SU-DHL-6 (cell line): ENCODE results near the gene FEN1.
A peak's percentile ranks its signal among the peaks of the same experiment; 100 is the strongest.

Experiments used
- H2AFZ ChIP-seq: fragments of 200-600 bp; sonication (generic); 2 replicates; pipeline ENCODE4 v1.6.1; 2014; ENCODE audit warnings: low read depth, mild to moderate bottlenecking, moderate library complexity, mixed read lengths, antibody characterized with exemption, low read length; ENCODE audit not compliant: severe bottlenecking
- H3F3A ChIP-seq: fragments of 200-600 bp; shearing (Covaris generic); 2 replicates; pipeline ENCODE4 v1.6.0; 2016; ENCODE audit warnings: antibody characterized with exemption, mild to moderate bottlenecking; ENCODE audit not compliant: insufficient read depth
- H3K27ac ChIP-seq: fragments of 200-600 bp; sonication (generic); 2 replicates; pipeline ENCODE4 v1.5.1; 2016; ENCODE audit warnings: low read depth, mild to moderate bottlenecking, low read length, moderate library complexity, mixed read lengths
- H3K27me3 ChIP-seq: fragments of 200-600 bp; sonication (generic), shearing (Covaris generic); 2 replicates; pipeline ENCODE4 v1.6.0; 2014; ENCODE audit warnings: mild to moderate bottlenecking, low read length
- H3K36me3 ChIP-seq: fragments of 200-600 bp; sonication (generic); 2 replicates; pipeline ENCODE4 v1.6.1; 2014; ENCODE audit warnings: mild to moderate bottlenecking, low read length, mixed read lengths
- H3K4me2 ChIP-seq: fragments of 300-600, 200-600 bp; shearing (Covaris generic), sonication (generic); 2 replicates; pipeline ENCODE4 v1.6.0; 2014; ENCODE audit warnings: low read length, low read depth, mild to moderate bottlenecking; ENCODE audit not compliant: poor library complexity, severe bottlenecking
- H3K4me3 ChIP-seq: fragments of 200-600 bp; sonication (generic); 2 replicates; pipeline ENCODE4 v1.5.1; 2014; ENCODE audit warnings: antibody characterized with exemption, low read length, mild to moderate bottlenecking, mixed read lengths; ENCODE audit not compliant: insufficient read depth, poor library complexity, severe bottlenecking
- H3K79me2 ChIP-seq: fragments of 200-600 bp; sonication (generic); 2 replicates; pipeline ENCODE4 v1.6.1; 2014; ENCODE audit warnings: mild to moderate bottlenecking, low read length, moderate library complexity; ENCODE audit not compliant: insufficient read depth
- H3K9ac ChIP-seq: fragments of 200-600 bp; sonication (generic); 2 replicates; pipeline ENCODE4 v1.7.0; 2014; ENCODE audit warnings: mild to moderate bottlenecking, low read length
- H3K9me2 ChIP-seq: fragments of 200-600 bp; sonication (generic); replicated peaks from 2 replicates; pipeline ENCODE4 v1.6.1; 2014; ENCODE audit warnings: low read length; ENCODE audit not compliant: insufficient read depth
- H3K9me3 ChIP-seq: fragments of 200-600 bp; sonication (generic); 2 replicates; pipeline ENCODE4 v1.6.1; 2014; ENCODE audit warnings: low read length, mixed read lengths; ENCODE audit not compliant: insufficient read depth
- H4K20me1 ChIP-seq: fragments of 200-600 bp; sonication (generic); 2 replicates; pipeline ENCODE4 v1.6.1; 2014; ENCODE audit warnings: low read depth, mild to moderate bottlenecking, antibody characterized with exemption, low read length, moderate library complexity, mixed read lengths
- EZH2phosphoT487 ChIP-seq: fragments of 200-600 bp; sonication (generic), shearing (Covaris generic); conservative IDR thresholded peaks from 2 replicates; pipeline ENCODE4 v1.6.1; 2018; ENCODE audit warnings: mild to moderate bottlenecking, antibody characterized with exemption, low read length, moderate library complexity, mixed read lengths
- TF ChIP-seq, protein P1 (sequence below): fragments of 200-600 bp; sonication (generic); IDR thresholded peaks from one replicate; pipeline ENCODE4 v1.5.1; 2017; ENCODE audit warnings: antibody characterized with exemption, mild to moderate bottlenecking, low read length, moderate library complexity; ENCODE audit not compliant: insufficient read depth, poor library complexity, severe bottlenecking

FEN1 gene

DNA sequence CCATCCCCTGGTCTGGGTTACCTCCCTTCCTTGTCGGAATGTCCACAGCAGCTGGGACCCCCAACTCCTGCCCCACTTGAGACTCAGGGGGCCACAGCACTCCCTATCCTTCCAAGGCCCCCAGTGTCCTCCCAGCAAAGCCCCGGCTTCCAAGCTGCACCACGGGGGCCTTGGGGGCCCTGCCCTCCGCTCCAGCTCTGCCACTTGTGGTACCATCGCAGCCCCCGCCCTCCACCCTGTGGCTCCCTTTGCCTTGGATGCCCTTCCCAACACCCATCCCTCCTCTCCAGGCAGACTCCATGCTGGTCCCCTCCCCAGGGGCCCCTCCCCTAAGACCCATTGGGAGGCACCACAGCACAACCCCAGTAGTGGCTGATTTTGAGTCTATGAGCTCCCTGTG is 17.6 kb upstream of the FEN1 start:
- Histone ChIP-seq H3F3A (no peaks in the 10 kb centered on the region), H3K27ac (no peak overlapping the region), H2AFZ (no peak overlapping the region), H4K20me1 (no peaks in the 10 kb centered on the region), H3K36me3 (no peaks in the 10 kb centered on the region), H3K27me3 (no peaks in the 10 kb centered on the region), H3K9me3 (no peaks in the 10 kb centered on the region), H3K79me2 (no peaks in the 10 kb centered on the region), H3K9ac (no peak overlapping the region), H3K4me3 (no peak overlapping the region), H3K4me2 (no peak overlapping the region), H3K9me2 (no peaks in the 10 kb centered on the region)
- TF ChIP-seq, protein P1, sequence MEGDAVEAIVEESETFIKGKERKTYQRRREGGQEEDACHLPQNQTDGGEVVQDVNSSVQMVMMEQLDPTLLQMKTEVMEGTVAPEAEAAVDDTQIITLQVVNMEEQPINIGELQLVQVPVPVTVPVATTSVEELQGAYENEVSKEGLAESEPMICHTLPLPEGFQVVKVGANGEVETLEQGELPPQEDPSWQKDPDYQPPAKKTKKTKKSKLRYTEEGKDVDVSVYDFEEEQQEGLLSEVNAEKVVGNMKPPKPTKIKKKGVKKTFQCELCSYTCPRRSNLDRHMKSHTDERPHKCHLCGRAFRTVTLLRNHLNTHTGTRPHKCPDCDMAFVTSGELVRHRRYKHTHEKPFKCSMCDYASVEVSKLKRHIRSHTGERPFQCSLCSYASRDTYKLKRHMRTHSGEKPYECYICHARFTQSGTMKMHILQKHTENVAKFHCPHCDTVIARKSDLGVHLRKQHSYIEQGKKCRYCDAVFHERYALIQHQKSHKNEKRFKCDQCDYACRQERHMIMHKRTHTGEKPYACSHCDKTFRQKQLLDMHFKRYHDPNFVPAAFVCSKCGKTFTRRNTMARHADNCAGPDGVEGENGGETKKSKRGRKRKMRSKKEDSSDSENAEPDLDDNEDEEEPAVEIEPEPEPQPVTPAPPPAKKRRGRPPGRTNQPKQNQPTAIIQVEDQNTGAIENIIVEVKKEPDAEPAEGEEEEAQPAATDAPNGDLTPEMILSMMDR = no peak

DNA sequence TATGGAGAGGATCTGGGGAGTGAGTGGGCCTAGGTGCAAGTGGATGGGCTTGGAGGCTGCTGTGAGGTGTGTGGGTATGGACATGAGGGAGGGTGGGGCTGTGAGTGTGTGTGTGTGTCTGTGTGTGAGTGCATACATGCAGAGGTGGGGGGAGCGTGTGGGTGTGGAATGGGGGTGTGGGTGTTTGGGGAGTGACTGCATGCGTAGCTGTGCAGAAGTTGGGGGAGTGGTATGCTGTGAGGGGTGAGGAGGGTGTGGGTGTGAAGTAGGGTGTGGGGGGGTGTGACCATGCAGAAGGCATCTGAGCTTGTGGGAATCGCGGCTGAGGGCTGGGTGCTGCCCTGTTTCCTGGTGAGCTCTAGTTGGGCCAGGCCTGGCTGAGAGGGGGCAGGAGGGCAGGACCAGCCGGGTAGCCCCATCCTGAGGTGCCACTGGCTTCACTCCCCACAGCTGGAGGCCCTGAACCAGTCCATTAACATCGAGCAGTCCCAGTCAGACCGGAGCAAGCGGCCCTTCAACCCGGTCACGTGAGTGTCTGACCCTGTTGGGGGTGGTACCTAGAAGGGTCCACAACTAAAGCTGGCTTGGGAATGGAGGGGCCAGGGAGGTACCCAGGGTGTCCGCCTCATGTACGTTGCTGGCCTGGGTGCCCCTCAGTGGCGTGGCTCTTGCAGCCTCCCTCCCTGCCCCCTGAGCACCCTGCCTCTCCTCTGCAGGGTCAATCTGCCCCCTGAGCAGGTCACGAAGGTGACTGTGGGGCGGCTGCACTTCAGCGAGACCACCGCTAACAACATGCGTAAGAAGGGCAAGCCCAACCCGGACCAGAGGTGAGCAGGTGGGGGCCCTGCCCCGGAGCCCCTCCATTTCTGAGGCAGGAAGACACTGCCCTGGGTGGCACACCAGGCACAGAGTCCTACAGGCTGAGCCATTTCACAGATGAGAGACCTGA is 16.8 kb upstream of the FEN1 start:
- no peaks in the 10 kb centered on the region for H3K9me3 ChIP-seq
- TF ChIP-seq, protein P1 = no peak
- TF ChIP-seq EZH2phosphoT487 = no peak
- no peak overlapping the region for H3K4me2 ChIP-seq
- no peak overlapping the region for H3K4me3 ChIP-seq
- H3K79me2 ChIP-seq = no peaks in the 10 kb centered on the region
- no peaks in the 10 kb centered on the region for H3K9me2 ChIP-seq
- no peak overlapping the region for H3K9ac ChIP-seq
- H3K27ac ChIP-seq = no peak overlapping the region
- no peaks in the 10 kb centered on the region for H3K27me3 ChIP-seq
- H4K20me1 ChIP-seq = no peaks in the 10 kb centered on the region
- no peaks in the 10 kb centered on the region for H3F3A ChIP-seq
- H3K36me3 ChIP-seq = no peaks in the 10 kb centered on the region
- H2AFZ ChIP-seq = no peak overlapping the region

DNA sequence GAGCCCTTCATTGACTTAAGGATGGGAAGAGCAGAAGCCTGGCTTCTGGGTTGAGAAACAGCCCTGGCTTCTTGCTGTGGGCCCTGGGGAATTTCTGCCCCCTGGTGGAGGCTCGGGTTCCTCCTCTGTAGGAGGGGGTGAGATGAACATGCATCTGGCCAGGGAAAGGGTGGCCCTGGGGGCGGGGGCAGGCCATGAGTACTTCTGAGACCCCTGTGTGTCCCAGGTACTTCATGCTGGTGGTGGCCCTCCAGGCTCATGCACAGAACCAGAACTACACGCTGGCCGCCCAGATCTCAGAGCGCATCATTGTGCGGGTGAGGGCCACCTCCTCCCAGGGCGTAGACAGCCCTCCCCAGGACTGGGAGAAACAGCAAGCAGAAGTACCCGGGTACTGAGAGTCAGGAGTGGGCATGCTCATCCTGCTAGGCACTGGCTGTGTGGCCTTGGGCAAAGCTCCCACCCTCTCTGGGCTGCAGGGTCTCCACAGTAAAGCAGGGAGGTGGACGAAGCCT is 16.1 kb upstream of the FEN1 start:
- Histone ChIP-seq H3K27me3 (no peaks in the 10 kb centered on the region), H3K36me3 (no peaks in the 10 kb centered on the region), H3K9me3 (no peaks in the 10 kb centered on the region), H3K9ac (no peak overlapping the region), H2AFZ (no peak overlapping the region), H3K4me2 (no peak overlapping the region), H3K27ac (no peak overlapping the region), H3K9me2 (no peaks in the 10 kb centered on the region), H3F3A (no peaks in the 10 kb centered on the region), H4K20me1 (no peaks in the 10 kb centered on the region), H3K4me3 (no peak overlapping the region), H3K79me2 (no peaks in the 10 kb centered on the region)
- TF ChIP-seq, protein P1 = peak; percentile 58
- TF ChIP-seq EZH2phosphoT487 = no peak
